Measurements from ENCODE around the gene WDR5. TPM values are rescaled to one million over a fixed set of nuclear protein-coding genes. Genes with fewer than 3 reads are reported as not detected.

Gene WDR5
- polyA plus RNA-seq, 3 donors: 39.6 to 43.0 (median 42.5) TPM

GRCh38 chr9:134128727-134129679, 6.9 kb upstream of the WDR5 start:
- no peak for DNase-seq

GRCh38 chr9:134130503-134131375, 5.1 kb upstream of the WDR5 start:
- DNase-seq: no peak

DNA sequence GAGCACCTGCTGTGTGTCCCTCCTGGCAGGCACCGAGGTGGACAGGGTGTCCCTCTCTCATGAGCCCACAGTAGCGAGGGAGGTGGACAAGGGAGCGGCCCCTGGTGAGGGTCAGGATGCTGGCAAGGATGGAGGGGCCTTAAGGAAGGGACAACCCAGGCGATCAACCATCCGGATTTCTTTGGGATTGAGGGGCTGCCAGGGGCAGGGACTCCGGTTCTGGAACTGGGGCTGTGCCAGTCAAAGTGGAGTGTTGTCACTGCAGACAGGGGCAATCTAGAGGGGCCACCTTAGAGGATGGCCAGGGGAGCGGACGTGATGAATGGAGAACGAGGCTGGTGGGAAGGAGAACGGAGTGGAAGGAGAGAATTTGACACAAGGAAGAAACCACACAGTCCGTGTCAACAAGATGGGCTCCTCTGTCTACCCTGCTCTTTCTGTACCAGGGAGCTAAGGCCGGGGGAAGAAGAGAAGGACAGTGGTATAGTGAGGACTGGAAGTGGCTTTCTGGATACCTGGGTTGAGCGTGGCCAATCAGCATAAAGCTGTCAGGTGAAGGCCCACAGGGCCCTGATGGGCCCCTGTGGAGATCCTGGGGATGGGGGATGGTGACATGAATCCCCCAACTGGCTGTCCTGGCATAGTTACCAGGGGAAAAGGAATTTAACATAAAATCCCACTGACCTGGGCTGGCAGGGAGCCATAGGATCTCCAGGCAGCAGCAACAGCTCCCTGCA, 4.2 kb upstream of the WDR5 start:
- DNase-seq: no peak

DNA sequence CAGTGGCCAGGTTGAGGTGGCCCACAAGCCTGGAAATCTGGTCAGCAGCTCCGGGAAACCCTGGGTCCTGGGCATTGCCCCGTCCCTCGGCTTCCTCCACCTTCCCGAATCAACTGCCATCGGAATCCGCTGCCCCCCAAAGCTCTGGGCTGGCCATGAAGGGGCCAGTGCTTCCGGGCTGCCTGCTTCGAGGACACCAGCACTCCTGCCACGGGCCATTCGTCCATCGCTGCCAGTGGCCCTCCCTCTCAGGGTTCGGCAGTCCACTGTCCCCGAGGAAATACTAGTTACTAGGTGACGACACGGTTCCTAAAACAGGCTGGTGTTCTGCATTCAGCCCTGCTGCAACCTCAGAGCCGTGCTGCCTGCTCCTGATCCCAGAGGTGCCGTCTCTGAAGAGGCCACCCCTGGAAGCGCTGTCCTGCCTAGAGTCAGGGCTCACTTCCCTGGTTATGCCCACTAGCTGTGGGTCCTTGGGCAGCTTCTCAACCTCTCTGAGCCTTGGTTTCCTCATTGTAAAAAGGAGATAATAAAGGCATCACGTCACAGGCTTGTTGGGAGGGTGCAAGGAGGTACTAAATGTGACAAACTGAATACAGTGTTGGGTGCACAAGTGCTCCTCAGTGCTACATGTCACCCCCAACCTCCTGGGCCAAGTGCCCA, 3.5 kb upstream of the WDR5 start:
- no peak for DNase-seq

- DNase-seq: no peak
Observed at GRCh38 chr9:134134949-134135342, 936 bp upstream of the WDR5 start.

DNA sequence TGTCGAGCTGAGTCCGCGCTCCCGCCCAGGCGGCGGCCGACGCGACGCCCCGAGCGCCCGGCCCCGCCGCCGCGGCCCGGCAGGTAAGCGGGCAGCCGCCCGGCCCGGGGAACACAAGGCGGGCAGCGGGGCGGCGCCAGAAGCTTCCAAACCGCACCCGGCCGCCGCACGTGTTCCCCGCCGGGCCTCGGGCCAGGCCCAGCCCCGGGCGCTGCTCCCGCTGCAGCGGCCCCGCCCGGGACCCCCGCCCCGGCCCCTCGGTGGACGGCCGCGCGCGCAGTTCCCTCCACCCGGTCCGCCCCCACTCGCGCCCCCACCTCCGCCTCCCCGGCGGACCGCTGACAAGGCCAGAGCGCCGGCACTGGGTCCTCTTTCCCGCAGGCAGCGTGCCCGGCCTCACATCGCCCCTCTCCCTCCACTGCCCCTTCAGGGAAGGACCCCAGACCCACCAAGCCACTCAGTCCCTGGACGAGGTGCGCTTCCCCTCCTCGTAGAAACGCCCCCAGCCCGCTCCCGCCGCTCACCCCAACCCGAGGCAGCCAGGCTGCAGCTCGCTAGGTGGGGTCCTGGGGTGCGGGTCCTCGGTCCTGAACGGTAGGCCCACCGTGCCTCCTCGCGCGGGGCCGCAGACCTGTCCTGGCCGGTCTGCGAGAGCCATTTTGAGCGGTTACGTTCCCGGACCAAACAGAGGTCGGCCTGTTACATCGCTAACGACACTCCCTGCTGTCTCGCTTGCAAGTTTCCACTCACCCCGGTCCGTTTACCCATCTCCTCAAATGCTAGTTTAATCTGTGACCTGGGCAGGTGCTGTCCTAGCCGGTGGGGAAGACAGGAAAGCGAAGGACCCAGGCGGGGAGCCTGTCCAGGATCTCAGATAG, 475 bp downstream of the WDR5 start:
- DNase-seq: no peak

DNA sequence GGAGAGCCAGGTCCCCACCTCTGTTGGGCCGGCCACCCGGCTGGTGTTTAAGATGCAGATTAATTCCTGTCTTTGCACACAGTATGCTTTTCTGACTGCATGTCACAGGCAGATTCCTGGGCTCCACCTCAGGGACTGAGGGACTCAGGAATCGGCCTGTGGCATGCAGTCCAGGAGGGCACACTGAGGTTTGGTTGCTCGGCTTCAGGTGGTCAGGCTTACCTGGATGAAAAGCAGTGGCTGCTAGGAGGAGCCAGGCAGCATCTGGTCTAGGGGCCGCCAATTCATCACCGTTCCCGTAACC, 1.1 kb downstream of the WDR5 start:
- no peak for DNase-seq

- no peak for DNase-seq
Observed at GRCh38 chr9:134138292-134138691, 2.4 kb downstream of the WDR5 start.

DNA sequence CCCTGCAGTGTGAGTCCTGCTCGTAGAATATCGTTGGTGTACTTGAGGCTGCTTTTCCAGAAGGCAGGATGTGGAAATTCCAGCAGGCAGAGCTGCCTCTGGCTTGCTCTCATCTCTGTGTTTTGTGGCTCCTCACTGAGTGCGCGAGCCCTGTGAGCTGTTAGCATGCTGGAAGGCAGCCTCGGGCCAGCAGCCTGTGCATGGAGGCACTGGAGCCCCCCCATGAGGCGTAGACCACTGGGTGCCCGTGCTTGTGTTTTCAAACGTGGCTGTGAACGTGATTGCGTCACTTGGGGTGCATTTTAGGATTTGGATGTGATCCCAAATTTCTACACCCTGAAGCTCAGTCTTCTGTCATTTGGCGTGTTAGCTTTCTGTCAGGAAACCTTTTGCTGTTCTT, 3.2 kb downstream of the WDR5 start:
- DNase-seq: no peak

- DNase-seq: no peak
Observed at GRCh38 chr9:134141906-134142305, 6.0 kb downstream of the WDR5 start.

- no peak for DNase-seq
Observed at GRCh38 chr9:134144801-134145200, 8.9 kb downstream of the WDR5 start.

DNA sequence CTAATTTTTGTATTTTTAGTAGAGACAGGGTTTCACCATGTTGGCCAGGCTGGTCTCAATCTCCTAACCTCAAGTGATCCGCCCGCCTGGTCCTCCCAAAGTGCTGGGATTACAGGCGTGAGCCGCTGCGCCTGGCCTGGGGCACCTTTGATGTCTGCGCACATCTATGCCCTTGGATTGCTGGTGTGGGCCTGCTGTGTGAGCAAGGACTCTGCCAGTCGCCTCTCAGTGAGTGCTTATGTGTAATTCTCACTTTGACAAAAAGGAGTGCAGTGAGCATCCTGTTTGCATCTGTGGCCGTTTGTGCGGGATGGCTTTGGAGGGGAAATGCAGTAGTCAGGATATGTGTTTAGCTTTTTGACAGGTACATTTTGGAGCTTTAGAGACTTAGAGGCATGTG, 9.4 kb downstream of the WDR5 start:
- no peak for DNase-seq

DNA sequence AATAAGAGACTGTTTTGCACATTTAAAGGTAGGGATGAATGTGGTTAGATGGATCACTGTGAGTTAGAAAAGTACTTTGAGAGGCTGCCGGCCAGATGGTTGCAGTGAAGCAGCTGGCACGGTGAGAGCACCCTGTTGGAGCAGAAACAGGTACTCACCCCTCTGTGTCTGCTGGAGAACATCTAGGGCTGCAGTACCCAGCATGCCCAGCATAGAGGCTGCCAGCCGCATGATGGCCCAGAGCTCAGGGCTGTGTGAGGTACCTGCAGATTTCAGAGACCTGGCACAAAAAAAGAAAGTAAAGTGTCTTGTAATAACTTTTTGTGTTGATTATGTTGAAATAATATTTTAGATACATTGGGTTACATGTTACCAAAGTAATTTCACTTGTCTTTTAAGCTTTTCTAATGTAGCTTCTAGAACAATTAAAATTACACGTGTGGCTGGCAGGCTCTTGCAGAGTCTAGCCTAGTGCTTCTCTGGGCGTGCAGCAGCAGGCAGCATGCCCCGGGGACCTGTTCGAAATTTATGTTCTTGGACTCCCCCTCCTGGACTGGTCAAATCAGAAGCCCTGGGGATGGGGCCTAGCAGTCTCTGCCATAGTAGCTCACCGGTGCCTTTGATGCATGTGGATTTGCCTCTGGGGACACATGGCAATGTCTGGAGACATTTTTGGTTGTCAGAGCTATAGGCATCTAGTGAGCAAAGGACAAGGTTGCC, 11.1 kb downstream of the WDR5 start:
- no peak for DNase-seq

DNA sequence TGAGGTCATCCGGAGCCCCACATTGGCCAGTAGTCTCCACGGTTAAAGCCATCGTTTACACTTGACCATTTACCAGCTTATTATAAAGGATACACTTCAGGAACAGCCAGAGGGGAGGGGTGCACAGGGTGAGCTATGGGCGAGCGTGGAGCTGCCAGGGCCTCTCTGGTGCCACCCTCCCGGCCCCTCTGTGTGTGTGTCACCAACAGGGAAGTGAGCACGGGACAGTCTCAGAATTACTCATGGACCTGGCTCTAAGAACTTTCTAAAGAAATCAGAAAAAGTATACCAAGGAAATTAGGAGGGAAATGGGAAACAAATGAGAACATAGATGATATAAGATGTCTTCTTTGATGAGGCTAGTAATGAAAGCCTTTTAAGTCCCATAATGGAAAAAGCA, 13.5 kb downstream of the WDR5 start:
- DNase-seq: no peak

DNA sequence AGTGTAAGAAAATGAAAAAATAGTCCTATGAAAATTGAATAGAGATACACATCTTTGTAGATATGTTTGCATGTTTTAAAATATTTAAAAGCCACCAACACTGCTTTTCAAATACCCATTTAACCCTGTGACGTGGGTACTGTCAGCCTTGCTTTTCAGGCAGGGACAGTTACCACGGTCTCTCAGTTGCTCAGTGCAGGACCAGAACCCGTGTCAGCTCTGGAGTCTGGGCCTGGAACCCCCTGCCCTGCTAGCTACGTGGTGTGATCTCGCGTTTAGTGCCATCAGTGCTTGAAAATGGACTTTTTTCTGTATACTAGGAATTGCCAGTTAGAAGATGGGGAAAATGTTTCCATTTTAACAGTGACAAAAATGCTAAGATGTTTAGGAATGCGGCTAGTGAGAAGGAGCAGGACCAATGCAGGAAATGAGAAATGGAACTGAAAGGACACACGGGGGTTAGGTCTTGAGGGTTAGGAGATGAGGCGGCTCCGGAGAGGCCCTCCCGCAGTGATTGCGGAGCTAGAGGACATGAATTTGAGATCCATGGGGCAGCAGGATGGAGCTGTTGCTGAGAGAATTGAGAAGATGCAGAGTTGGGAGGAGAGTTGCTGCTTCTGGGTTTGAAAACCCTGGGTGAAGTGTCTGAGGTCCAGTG, 14.8 kb downstream of the WDR5 start:
- DNase-seq: no peak

GRCh38 chr9:134152022-134152448, 16.2 kb downstream of the WDR5 start:
- DNase-seq: peak; percentile 68

DNA sequence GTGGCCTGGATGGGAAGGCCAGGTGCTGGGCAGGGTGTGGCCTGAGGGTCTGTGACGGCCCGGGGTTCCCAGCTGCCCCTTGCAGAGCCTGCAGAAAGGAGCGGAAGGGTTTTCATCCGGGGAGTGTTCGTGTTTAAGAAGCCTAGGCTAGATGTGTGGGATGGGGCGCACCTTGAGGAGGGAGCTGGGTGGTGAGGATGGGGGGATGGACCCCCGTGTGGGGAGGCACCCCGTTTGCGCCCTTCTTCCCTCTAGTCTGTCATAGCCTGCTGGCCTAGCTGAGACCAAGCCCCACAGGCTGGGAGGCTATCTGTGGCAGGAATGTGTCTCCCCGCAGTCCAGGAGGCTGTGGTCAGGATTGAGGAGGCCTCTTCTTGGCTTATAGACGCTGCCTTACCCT, 16.6 kb downstream of the WDR5 start:
- DNase-seq: no peak

- DNase-seq: no peak
Observed at GRCh38 chr9:134153450-134153849, 17.6 kb downstream of the WDR5 start.

GRCh38 chr9:134154262-134154701, 18.4 kb downstream of the WDR5 start:
- DNase-seq: no peak

All from renal pelvis (tissue), 4 donors.